Right lobe of liver (tissue), 6 donors: Measurements from ENCODE around the gene DONSON. TPM values are rescaled to one million over a fixed set of nuclear protein-coding genes. Genes with fewer than 3 reads are reported as not detected.

ENCODE experiments used
- ATAC-seq, 4 donors: fragments of 200-7000 bp; cut with Tn5 transposase; one replicate each; pipeline ENCODE4 v1.9.1; 2020; ENCODE audit warnings: mild to moderate bottlenecking in 4 of 4, moderate library complexity in 4 of 4
- DNase-seq, 3 donors: peaks; one replicate each; pipeline ENCODE4 v3.0.0-alpha.2; 2020
- H3K27ac ChIP-seq, 3 donors: fragments of 200-600 bp; one replicate each; pipeline ENCODE4 v1.8.0; 2022
- H3K27me3 ChIP-seq, 2 donors: fragments of 200-600 bp; one replicate each; pipeline ENCODE4 v1.8.0; 2022
- H3K36me3 ChIP-seq, 4 donors: fragments of 200-600 bp; sonication (generic) in 1 of 4; one replicate each; pipeline versions ENCODE4 v1.5.1 to v1.8.0; 2017 to 2022; ENCODE audit warnings: control low read depth in 1 of 4
- H3K4me1 ChIP-seq, 4 donors: fragments of 200-600 bp; sonication (generic) in 1 of 4; one replicate each; pipeline versions ENCODE4 v1.5.1 to v1.8.0; 2017 to 2022; ENCODE audit warnings: control low read depth in 1 of 4
- H3K4me3 ChIP-seq, 3 donors: fragments of 200-600 bp; one replicate each; pipeline ENCODE4 v1.8.0; 2022
- H3K9me3 ChIP-seq, 4 donors: fragments of 200-600 bp; sonication (generic) in 1 of 4; one replicate each; pipeline versions ENCODE4 v1.5.1 to v1.8.0; 2017 to 2022; ENCODE audit warnings: control low read depth in 1 of 4
- CTCF ChIP-seq, 4 donors: fragments of 200-600 bp in 3 of 4; fragments of 450-650 bp in 1 of 4; IDR thresholded peaks; one replicate each; pipeline versions ENCODE4 v1.5.1 to v1.8.0; 2016 to 2022; ENCODE audit warnings: antibody characterized with exemption in 4 of 4, mild to moderate bottlenecking in 2 of 4
- POLR2A ChIP-seq: fragments of 450-650 bp; IDR thresholded peaks from one replicate; pipeline ENCODE4 v1.6.1; 2017; ENCODE audit warnings: antibody characterized with exemption, mild to moderate bottlenecking
- WGBS: methylation state at CpG from one replicate; pipeline ENCODE4 v1.1.6; 2018; ENCODE audit warnings: low coverage, low lambda C conversion rate; ENCODE audit not compliant: insufficient coverage; ENCODE audit errors: missing lambda C conversion rate; 5-methylcytosine and 5-hydroxymethylcytosine counted together
- intact Hi-C, 2 donors: fragments of 100-400 bp; cut with DNase I; formaldehyde crosslinking; loops; one replicate each; pipeline versions ENCODE4 v1.11.2 to v1.14.1; 2022
- total RNA-seq, 6 experiments: library from RNA; depleted of rRNA in 2 of 6; stranded (reverse); fragments of >200 nt in 2 of 6; fragmentation: NEBNext Ultra II Directional in 3 of 6; extraction: Animal tissue kit (Norgen Biotek cat#: 25700) in 3 of 6; gene quantifications; one replicate each; pipeline versions ENCODE4 v1.1.0 to v1.2.4, GENCODE V29; 2016 to 2023
- donor health status: DM: no; HTN: yes; CAD: no.
- donor health status: DM: no; HTN: no; CAD: no.
- donor health status: DM: no; HTN: no; CAD: no.
- donor health status: DM: no; HTN: yes; CAD: no.
- donor health status: DM: no; HTN: yes; CAD: no.

DONSON gene
- total RNA-seq, 6 experiments from 2014 or later, result 6.0 to 13.7 (median 8.4) TPM

DNA sequence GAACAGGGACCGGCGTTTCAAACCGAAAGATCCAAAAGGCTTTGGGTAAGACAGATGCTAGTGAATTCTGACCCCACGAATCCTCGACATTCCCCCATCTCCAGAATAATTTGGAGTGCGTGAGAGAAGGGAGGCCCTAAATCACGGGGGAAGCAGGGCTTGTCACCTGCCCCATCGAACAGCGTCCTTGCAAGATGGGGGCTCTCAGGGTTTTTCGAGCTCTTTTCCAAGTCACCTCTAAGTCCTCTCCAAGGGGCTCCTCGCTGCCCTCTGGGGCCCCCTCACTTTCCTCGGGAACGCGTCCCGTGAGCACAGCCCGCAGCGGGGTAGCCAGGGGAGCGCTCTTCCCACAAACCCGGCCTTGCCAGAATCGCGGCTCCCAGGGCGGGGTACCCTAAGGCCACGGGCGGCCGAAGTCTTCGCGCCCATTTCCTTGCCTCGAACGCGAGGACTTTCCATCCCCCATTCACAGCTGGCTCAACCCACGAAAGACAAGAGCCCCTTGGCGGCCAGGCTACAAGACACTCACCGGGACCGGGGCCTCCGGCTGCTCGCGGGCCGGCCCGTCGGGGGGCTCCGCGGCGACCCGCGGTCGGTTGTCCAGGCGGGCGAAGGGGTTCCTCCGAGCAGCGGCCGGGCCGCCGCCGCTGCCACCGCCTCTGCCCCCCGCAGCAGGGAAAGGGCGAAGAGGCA lies 546 bp downstream of the DONSON start:
- ATAC-seq, result peak; percentile 9 to 22 (median 16)
- 1% methylated on average over 11 of the region's 57 CpGs for WGBS
- intact Hi-C loops, result no loop called here
- peak overlapping the region; percentile 81 to 86 (median 85) for H3K4me3 ChIP-seq
- peak overlapping the region; percentile 83 to 95 (median 86) for H3K27ac ChIP-seq
- no peaks in the 10 kb centered on the region for H3K36me3 ChIP-seq
- peak; percentile 49 to 60 (median 57) for DNase-seq
- H3K4me1 ChIP-seq, result peaks cover 0 to 13% (median 6%) of the 10 kb centered on the region in 4 donors
- H3K9me3 ChIP-seq, result no peaks in the 10 kb centered on the region
- H3K27me3 ChIP-seq, result no peaks in the 10 kb centered on the region
- TF ChIP-seq POLR2A (no peak), CTCF (IDR thresholded peaks at IDR 0.05) (no peak)

DNA sequence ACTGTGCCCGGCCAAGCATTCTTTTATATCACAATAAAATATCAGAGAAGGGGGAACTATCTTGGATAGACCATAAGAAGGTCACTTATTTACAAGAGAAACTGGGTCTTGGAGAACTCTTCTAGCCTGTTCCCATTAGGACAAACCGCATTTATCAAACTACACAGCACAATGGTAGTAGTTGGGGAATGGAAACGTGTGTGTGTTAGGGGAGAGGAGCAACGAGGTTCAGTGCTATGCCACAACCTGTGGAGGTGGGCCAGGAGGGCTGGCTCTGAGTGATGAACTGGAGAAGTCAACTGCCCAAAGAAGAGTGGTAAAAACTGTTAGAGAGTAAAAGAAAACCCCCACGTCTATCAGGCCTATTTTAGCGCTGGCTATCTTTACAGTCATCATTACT lies 1.6 kb downstream of the DONSON start:
- no peak for ATAC-seq
- Histone ChIP-seq H3K27ac (no peak overlapping the region), H3K4me1 (peaks cover 0 to 13% (median 6%) of the 10 kb centered on the region in 4 donors), H3K36me3 (peaks cover 0 to under 1% (median 0%) of the 10 kb centered on the region in 4 donors), H3K4me3 (no peak overlapping the region), H3K27me3 (no peaks in the 10 kb centered on the region), H3K9me3 (no peaks in the 10 kb centered on the region)
- intact Hi-C loops, result no loop called here
- WGBS, result 73% methylated on average over 6 of the region's 6 CpGs
- TF ChIP-seq POLR2A (no peak), CTCF (IDR thresholded peaks at IDR 0.05) (no peak)
- DNase-seq, result no peak

GRCh38 chr21:33584455-33584854 lies 4.0 kb downstream of the DONSON start:
- TF ChIP-seq POLR2A (no peak), CTCF (IDR thresholded peaks at IDR 0.05) (no peak)
- peaks cover 0 to 3% (median 0%) of the 10 kb centered on the region in 4 donors for H3K36me3 ChIP-seq
- no peak overlapping the region for H3K27ac ChIP-seq
- DNase-seq (no peak), ATAC-seq (no peak)
- no peaks in the 10 kb centered on the region for H3K9me3 ChIP-seq
- 46% methylated on average over 3 of the region's 3 CpGs for WGBS
- no peak overlapping the region for H3K4me3 ChIP-seq
- intact Hi-C loops, result no loop called here
- no peaks in the 10 kb centered on the region for H3K27me3 ChIP-seq
- peaks cover 0 to 6% (median 2%) of the 10 kb centered on the region in 4 donors for H3K4me1 ChIP-seq

- H3K27ac ChIP-seq, result no peak overlapping the region
- no peaks in the 10 kb centered on the region for H3K9me3 ChIP-seq
- H3K36me3 ChIP-seq, result peaks cover 0 to 37% (median 10%) of the 10 kb centered on the region in 4 donors
- no peak for TF ChIP-seq CTCF (IDR thresholded peaks at IDR 0.05)
- no peak for TF ChIP-seq POLR2A
- H3K4me1 ChIP-seq, result peaks cover 0 to 11% (median 3%) of the 10 kb centered on the region in 4 donors
- H3K4me3 ChIP-seq, result no peak overlapping the region
- no peak for ATAC-seq
- 87% methylated on average over 7 of the region's 7 CpGs for WGBS
- intact Hi-C loops, result no loop called here
- no peak for DNase-seq
- H3K27me3 ChIP-seq, result no peaks in the 10 kb centered on the region
Measured at GRCh38 chr21:33578959-33579542, 9.4 kb downstream of the DONSON start.
